HCT116 (cell line): ENCODE results near the gene TPBG. TPM values are rescaled to one million over a fixed set of nuclear protein-coding genes. Genes with fewer than 3 reads are reported as not detected.

ENCODE experiments used
- ATAC-seq: fragments of 200-7000 bp; cut with Tn5 transposase; 2 replicates; pipeline ENCODE4 v1.9.1; 2020; ENCODE audit warnings: mild to moderate bottlenecking, moderate library complexity
- BruUV-seq: library from RNA; stranded (reverse); fragments of 400-500 nt; replicated peaks from 2 replicates; lab custom pipeline; 2021; lab: Mats Ljungman, UMichigan
- CTCF ChIA-PET: fragments of 300-600 bp; sonication (Branson Sonifier 250); formaldehyde crosslinking; loops from one replicate; lab custom pipeline; 2021; ENCODE audit warnings: antibody characterized with exemption; lab: Charles Lee
- POLR2A ChIA-PET: fragments of 300-600, 350-600 bp; sonication (Branson Sonifier 250); formaldehyde crosslinking; loops from one replicate; lab custom pipeline; 2021; ENCODE audit warnings: antibody characterized with exemption; lab: Charles Lee
- RAD21 ChIA-PET, 2 experiments: fragments of 300-600 bp; sonication (Branson Sonifier 250); formaldehyde crosslinking; loops; one replicate each; lab custom pipeline; 2023; ENCODE audit warnings: low total read pairs in 2 of 2; ENCODE audit not compliant: uncharacterized antibody in 2 of 2, unreplicated experiment in 2 of 2, low non-redundant PET in 1 of 2; lab: Charles Lee
- DNase-seq: peaks from one replicate; pipeline ENCODE4 v3.0.0-alpha.2; 2010; ENCODE audit warnings: low read depth, low spot score
- H2AFZ ChIP-seq: fragments of 200-600 bp; shearing (Covaris generic), sonication (generic); 2 replicates; pipeline ENCODE4 v1.6.1; 2017; ENCODE audit warnings: low read depth, mixed run types, mixed read lengths, antibody characterized with exemption, low read length; ENCODE audit not compliant: poor library complexity, severe bottlenecking
- H3K27ac ChIP-seq: 2 replicates; pipeline ENCODE4 v1.5.1; 2012; ENCODE audit warnings: low read depth, low read length
- H3K27me3 ChIP-seq: fragments of 200-600 bp; sonication (generic); 2 replicates; pipeline ENCODE4 v1.6.1; 2016; ENCODE audit warnings: mixed run types, low read length, mixed read lengths; ENCODE audit not compliant: insufficient read depth
- H3K36me3 ChIP-seq, 2 experiments: fragments of 200-500 bp in 1 of 2; fragments of 200-600 bp in 1 of 2; sonication (Bioruptor generic) in 1 of 2; sonication (generic) in 1 of 2; 2 replicates each; pipeline versions ENCODE4 v1.5.1 to v1.6.1; 2014 to 2016; ENCODE audit warnings: low read length in 2 of 2, inconsistent platforms in 1 of 2, mixed read lengths in 1 of 2, mixed run types in 1 of 2; ENCODE audit not compliant: insufficient read depth in 2 of 2, control insufficient read depth in 1 of 2
- H3K4me1 ChIP-seq, 2 experiments: fragments of 200-600 bp in 1 of 2; sonication (generic) in 1 of 2; 2 replicates each; pipeline versions ENCODE4 v1.5.1 to v1.6.1; 2012 to 2017; ENCODE audit warnings: low read length in 2 of 2, inconsistent platforms in 1 of 2, mild to moderate bottlenecking in 1 of 2, mixed read lengths in 1 of 2, mixed run types in 1 of 2, moderate library complexity in 1 of 2; ENCODE audit not compliant: insufficient read depth in 2 of 2, control insufficient read depth in 1 of 2
- H3K4me2 ChIP-seq: fragments of 200-600 bp; sonication (generic); 2 replicates; pipeline ENCODE4 v1.6.1; 2017; ENCODE audit warnings: mixed run types, low read length, mixed read lengths
- H3K4me3 ChIP-seq, 2 experiments: fragments of 200-600 bp in 1 of 2; sonication (generic) in 1 of 2; replicated peaks in 1 of 2; 2 replicates each; pipeline ENCODE4 v1.5.1; 2011 to 2016; ENCODE audit warnings: low read length in 2 of 2, control low read depth in 1 of 2, low read depth in 1 of 2, mild to moderate bottlenecking in 1 of 2, mixed read lengths in 1 of 2, mixed run types in 1 of 2
- H3K79me2 ChIP-seq: fragments of 200-600 bp; sonication (generic); 2 replicates; pipeline ENCODE4 v1.6.1; 2017; ENCODE audit warnings: mild to moderate bottlenecking, mixed run types, low read length, moderate library complexity, mixed read lengths; ENCODE audit not compliant: insufficient read depth
- H3K9ac ChIP-seq: fragments of 200-600 bp; sonication (generic); 2 replicates; pipeline ENCODE4 v1.6.1; 2016; ENCODE audit warnings: low read length, mixed read lengths
- H3K9me2 ChIP-seq: fragments of 200-600 bp; sonication (generic), shearing (Covaris generic); 2 replicates; pipeline ENCODE4 v1.6.1; 2017; ENCODE audit warnings: mixed run types, mild to moderate bottlenecking, moderate library complexity; ENCODE audit not compliant: insufficient read depth
- H3K9me3 ChIP-seq, 2 experiments: fragments of 200-500 bp in 1 of 2; fragments of 200-600 bp in 1 of 2; sonication (Bioruptor generic) in 1 of 2; sonication (generic) in 1 of 2; 2 replicates each; pipeline ENCODE4 v1.6.1; 2014 to 2017; ENCODE audit warnings: low read length in 2 of 2, mixed read lengths in 2 of 2, inconsistent platforms in 1 of 2, low read depth in 1 of 2, mild to moderate bottlenecking in 1 of 2, mixed run types in 1 of 2, moderate library complexity in 1 of 2; ENCODE audit not compliant: control insufficient read depth in 1 of 2, insufficient read depth in 1 of 2
- H4K20me1 ChIP-seq: fragments of 200-600 bp; sonication (generic), shearing (Covaris generic); 2 replicates; pipeline ENCODE4 v1.6.1; 2017; ENCODE audit warnings: mixed run types, mild to moderate bottlenecking, moderate library complexity; ENCODE audit not compliant: insufficient read depth
- CTCF ChIP-seq, 3 experiments: fragments of 200-600 bp in 1 of 3; sonication (generic) in 1 of 3; IDR thresholded peaks in 2 of 3; conservative IDR thresholded peaks in 1 of 3; 2 replicates each; pipeline ENCODE4 v1.5.1; 2012 to 2017; ENCODE audit warnings: low read depth in 2 of 3, low read length in 2 of 3, antibody characterized with exemption in 1 of 3, borderline replicate concordance in 1 of 3, control low read depth in 1 of 3, mild to moderate bottlenecking in 1 of 3, mixed read lengths in 1 of 3, mixed run types in 1 of 3, moderate library complexity in 1 of 3; ENCODE audit not compliant: insufficient read depth in 1 of 3
- EGR1 ChIP-seq: IDR thresholded peaks from 2 replicates; pipeline ENCODE4 v1.6.1; 2012; ENCODE audit warnings: low read depth
- ELF1 ChIP-seq: IDR thresholded peaks from 2 replicates; pipeline ENCODE4 v1.6.1; 2012; ENCODE audit warnings: low read depth, borderline replicate concordance
- MAX ChIP-seq: IDR thresholded peaks from 2 replicates; pipeline ENCODE4 v1.6.1; 2012
- POLR2A ChIP-seq: IDR thresholded peaks from 2 replicates; pipeline ENCODE4 v1.7.0; 2011; ENCODE audit warnings: borderline replicate concordance; ENCODE audit not compliant: insufficient read depth, insufficient read length; ENCODE audit errors: extremely low read depth
- POLR2AphosphoS5 ChIP-seq: IDR thresholded peaks from 2 replicates; pipeline ENCODE4 v1.6.1; 2011; ENCODE audit warnings: mild to moderate bottlenecking, low read depth, low read length, moderate library complexity
- RAD21 ChIP-seq: IDR thresholded peaks from 2 replicates; pipeline ENCODE4 v1.6.1; 2012; ENCODE audit warnings: low read depth, mild to moderate bottlenecking
- REST ChIP-seq: IDR thresholded peaks from 2 replicates; pipeline ENCODE4 v1.6.1; 2012; ENCODE audit warnings: low read depth
- SIN3A ChIP-seq: IDR thresholded peaks from 2 replicates; pipeline ENCODE4 v1.6.1; 2012; ENCODE audit warnings: low read depth
- SRF ChIP-seq: IDR thresholded peaks from 2 replicates; pipeline ENCODE4 v1.6.1; 2012; ENCODE audit warnings: low read depth
- TCF7L2 ChIP-seq: IDR thresholded peaks from 2 replicates; pipeline ENCODE4 v1.7.0; 2011; ENCODE audit warnings: borderline replicate concordance, inconsistent platforms; ENCODE audit not compliant: insufficient read depth, insufficient read length; ENCODE audit errors: extremely low read depth
- ZBTB33 ChIP-seq: IDR thresholded peaks from 2 replicates; pipeline ENCODE4 v1.6.1; 2011; ENCODE audit warnings: mild to moderate bottlenecking, low read length, moderate library complexity; ENCODE audit not compliant: insufficient replicate concordance; ENCODE audit errors: extremely low read depth
- ZFX ChIP-seq: fragments of 450-650 bp; IDR thresholded peaks from 2 replicates; pipeline ENCODE4 v1.6.1; 2017
- ZNF274 ChIP-seq: fragments of 200-500 bp; sonication (Bioruptor generic); IDR thresholded peaks from 2 replicates; pipeline ENCODE4 v1.6.1; 2014; ENCODE audit warnings: mild to moderate bottlenecking, low read depth, low read length, inconsistent platforms
- intact Hi-C: fragments of 100-400 bp; cut with micrococcal nuclease; formaldehyde crosslinking; loops from 2 replicates; pipeline ENCODE4 v1.10.0; 2022
- total RNA-seq: library from RNA; stranded (reverse); gene quantifications from one replicate; pipeline ENCODE4 v1.2.1, GENCODE V29; 2021; ENCODE audit not compliant: unreplicated experiment

TPBG gene
- total RNA-seq, 1 experiment from 2014 or later: 28.4 TPM

GRCh38 chr6:82364087-82365015, 734 bp downstream of the TPBG start:
- no peaks in the 10 kb centered on the region for H4K20me1 ChIP-seq
- ChIA-PET CTCF (no interaction called here), POLR2A (no interaction called here), RAD21 (no interaction called here)
- H3K4me2 ChIP-seq: peak overlapping the region; percentile 75
- H3K9ac ChIP-seq: peak overlapping the region; percentile 70
- ATAC-seq (peak; percentile 74), DNase-seq (peak; percentile 54)
- H3K4me3 ChIP-seq: peak overlapping the region; percentile 82 to 87
- peak overlapping the region; percentile 92 for H3K27ac ChIP-seq
- H3K79me2 ChIP-seq: peaks cover 19% of the 10 kb centered on the region
- H3K36me3 ChIP-seq: peaks cover 0 to 6% of the 10 kb centered on the region in 2 experiments; a peak in 1 of 4 replicates
- H3K4me1 ChIP-seq: peaks cover 12 to 19% of the 10 kb centered on the region in 2 experiments; a peak in 3 of 4 replicates
- H3K9me3 ChIP-seq: no peaks in the 10 kb centered on the region
- intact Hi-C loops: loop anchor here (5.0 kb wide), 1 partner anchor 693 kb away; no protein-coding TSS in a partner anchor
- BruUV-seq: TSS peak; percentile 36
- TF ChIP-seq POLR2A (peak; percentile 41), RAD21 (no peak), CTCF (IDR thresholded peaks at IDR 0.05 in 2 of 3, conservative IDR thresholded peaks at IDR 0.05 in 1 of 3; ENCODE audit: borderline replicate concordance in 1 of 3, insufficient read depth in 1 of 3, low read depth in 2 of 3, low read length in 2 of 3) (no peak), REST (no peak), TCF7L2 (peak; percentile 66), MAX (no peak; the same call in 1 of the 2 replicates), ZBTB33 (no peak), ZNF274 (no peak), ELF1 (no peak), ZFX (peak; percentile 3; the same call in 1 of the 2 replicates), SRF (no peak), SIN3A (peak; percentile 52), POLR2AphosphoS5 (peak; percentile 28; the same call in 1 of the 2 replicates), EGR1 (peak; percentile 79)
- no peaks in the 10 kb centered on the region for H3K27me3 ChIP-seq
- H2AFZ ChIP-seq: peak overlapping the region; percentile 90
- H3K9me2 ChIP-seq: no peaks in the 10 kb centered on the region
